Spinal cord (tissue), 10 donors: ENCODE measurements around the gene AP2M1. TPM values are rescaled to one million over a fixed set of nuclear protein-coding genes. Genes with fewer than 3 reads are reported as not detected.
A peak's percentile ranks its signal among the peaks of the same experiment; 100 is the strongest.

Experiments
- DNase-seq, 6 donors: peaks; one replicate each; pipeline versions ENCODE4 v3.0.0 to v3.0.0-alpha.2; 2013 to 2015; ENCODE audit warnings: low spot score in 6 of 6, low read depth in 4 of 6
- H3K27ac ChIP-seq: one replicate; pipeline ENCODE4 v1.5.1; 2013; ENCODE audit warnings: low read depth, low read length, control low read depth
- H3K27me3 ChIP-seq: one replicate; pipeline ENCODE4 v1.6.1; 2013; ENCODE audit warnings: low read length; ENCODE audit not compliant: control insufficient read depth, insufficient read depth
- H3K36me3 ChIP-seq: one replicate; pipeline ENCODE4 v1.6.1; 2013; ENCODE audit warnings: low read length; ENCODE audit not compliant: control insufficient read depth, insufficient read depth
- H3K4me1 ChIP-seq: one replicate; pipeline ENCODE4 v1.6.1; 2013; ENCODE audit warnings: low read length; ENCODE audit not compliant: control insufficient read depth, insufficient read depth
- H3K4me3 ChIP-seq: one replicate; pipeline ENCODE4 v1.5.1; 2013; ENCODE audit warnings: low read depth, low read length, control low read depth
- H3K9me3 ChIP-seq: one replicate; pipeline ENCODE4 v1.6.1; 2013; ENCODE audit warnings: low read length; ENCODE audit not compliant: control insufficient read depth, insufficient read depth
- WGBS: methylation state at CpG from one replicate; pipeline ENCODE4 v1.1.5; 2013; ENCODE audit warnings: missing lambda C conversion rate; ENCODE audit not compliant: insufficient coverage; 5-methylcytosine and 5-hydroxymethylcytosine counted together
- polyA plus RNA-seq, 2 donors: library from polyadenylated mRNA; unstranded; fragments of 120-200 nt; gene quantifications; one replicate each; pipeline ENCODE4 v1.2.1, GENCODE V29; 2013; ENCODE audit not compliant: insufficient read length in 2 of 2
- total RNA-seq, 2 donors: library from RNA; depleted of rRNA in 1 of 2; stranded (reverse); fragments of 120-200 nt in 1 of 2; fragments of >200 nt in 1 of 2; gene quantifications; one replicate each; pipeline versions ENCODE4 v1.2.3 to v1.2.4, GENCODE V29; 2013 to 2014
- donor health status: healthy.

Gene AP2M1
- total and polyA plus RNA-seq, 4 donors: 293 to 556 (median 415) TPM

- Histone ChIP-seq H3K36me3 (peaks cover 64% of the 10 kb centered on the region), H3K9me3 (no peaks in the 10 kb centered on the region), H3K4me1 (peaks cover 20% of the 10 kb centered on the region), H3K4me3 (peak within 1 kb of the TSS; percentile 99), H3K27ac (peak within 1 kb of the TSS; percentile 80), H3K27me3 (no peaks in the 10 kb centered on the region)
- DNase-seq: peak in 2 of 6 donors; percentile 9 to 39
- 0% methylated on average over 36 of the region's 45 CpGs for WGBS
Measured at GRCh38 chr3:184186184-184186901, 11.7 kb downstream of the AP2M1 start, which contains the start of gene ABCF3. TSS of gene ABCF3 (plus strand) at chr3:184186199. CDS start at chr3:184186208, 9 bp downstream.

GRCh38 chr3:184186902-184187207 is 12.2 kb downstream of the AP2M1 start:
- peaks cover 20% of the 10 kb centered on the region for H3K4me1 ChIP-seq
- H3K27me3 ChIP-seq: no peaks in the 10 kb centered on the region
- no peak for DNase-seq
- H3K9me3 ChIP-seq: no peaks in the 10 kb centered on the region
- 0% methylated on average over 1 of the region's 3 CpGs for WGBS
- no peak overlapping the region for H3K27ac ChIP-seq
- peak overlapping the region; percentile 99 for H3K4me3 ChIP-seq
- H3K36me3 ChIP-seq: peaks cover 63% of the 10 kb centered on the region

DNA sequence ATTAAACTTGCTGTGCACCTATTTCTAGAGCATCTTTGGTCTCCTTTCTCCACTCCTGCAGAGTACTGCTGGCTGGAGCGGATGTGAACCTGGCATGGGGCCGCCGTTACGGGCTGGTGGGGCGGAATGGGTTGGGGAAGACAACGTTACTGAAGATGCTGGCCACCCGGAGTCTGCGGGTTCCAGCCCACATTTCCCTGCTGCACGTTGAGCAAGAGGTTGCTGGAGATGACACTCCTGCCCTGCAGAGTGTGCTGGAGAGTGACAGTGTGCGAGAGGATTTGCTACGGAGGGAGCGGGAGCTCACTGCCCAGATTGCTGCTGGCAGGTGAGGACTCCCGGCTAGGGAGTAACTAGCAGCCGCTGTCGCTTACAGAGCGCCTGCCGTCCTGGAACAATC is 13.4 kb downstream of the AP2M1 start:
- H3K27me3 ChIP-seq: no peaks in the 10 kb centered on the region
- no peak overlapping the region for H3K4me3 ChIP-seq
- peaks cover 66% of the 10 kb centered on the region for H3K36me3 ChIP-seq
- H3K9me3 ChIP-seq: no peaks in the 10 kb centered on the region
- H3K4me1 ChIP-seq: peaks cover 20% of the 10 kb centered on the region
- WGBS: 89% methylated on average over 17 of the region's 17 CpGs
- H3K27ac ChIP-seq: no peak overlapping the region
- DNase-seq: no peak

GRCh38 chr3:184189421-184189820 is 14.8 kb downstream of the AP2M1 start:
- no peak overlapping the region for H3K27ac ChIP-seq
- no peaks in the 10 kb centered on the region for H3K9me3 ChIP-seq
- no peaks in the 10 kb centered on the region for H3K27me3 ChIP-seq
- H3K36me3 ChIP-seq: peaks cover 66% of the 10 kb centered on the region
- H3K4me1 ChIP-seq: peaks cover 20% of the 10 kb centered on the region
- WGBS: 94% methylated on average over 10 of the region's 13 CpGs
- DNase-seq: no peak
- no peak overlapping the region for H3K4me3 ChIP-seq

- WGBS: 93% methylated on average over 10 of the region's 10 CpGs
- peaks cover 3% of the 10 kb centered on the region for H3K4me1 ChIP-seq
- no peaks in the 10 kb centered on the region for H3K27me3 ChIP-seq
- H3K4me3 ChIP-seq: no peak overlapping the region
- DNase-seq: no peak
- no peaks in the 10 kb centered on the region for H3K9me3 ChIP-seq
- H3K27ac ChIP-seq: no peak overlapping the region
- H3K36me3 ChIP-seq: peaks cover 77% of the 10 kb centered on the region
Measured at GRCh38 chr3:184192889-184193288, 18.2 kb downstream of the AP2M1 start.

DNA sequence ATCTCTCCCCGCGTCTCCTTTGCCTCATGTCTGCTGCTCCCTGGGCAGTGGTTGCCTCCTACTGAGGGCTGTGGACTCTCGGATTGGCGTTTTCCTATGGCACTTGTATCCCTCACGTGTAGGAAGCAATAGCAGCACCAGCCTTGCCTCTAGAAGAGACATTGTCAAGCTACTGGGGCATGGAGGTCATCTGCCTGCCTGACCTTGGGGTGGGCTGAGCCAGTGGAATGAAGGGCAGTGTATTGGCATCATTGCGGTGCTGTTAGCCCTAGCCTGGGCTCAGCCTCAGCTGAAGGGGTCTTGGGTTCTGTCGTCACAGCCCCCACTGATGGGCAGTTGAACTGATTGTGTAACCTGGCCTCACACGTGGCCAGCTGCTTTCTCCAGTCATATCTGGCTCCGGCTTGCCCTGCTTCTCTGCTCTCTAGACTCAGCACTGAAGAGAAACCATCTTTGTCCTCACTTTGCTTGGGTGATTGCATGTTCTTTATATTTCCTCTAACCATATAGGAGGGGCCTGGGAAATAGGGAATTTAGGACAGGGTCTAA is 19.4 kb downstream of the AP2M1 start:
- DNase-seq: no peak
- Histone ChIP-seq H3K27ac (no peak overlapping the region), H3K36me3 (peaks cover 66% of the 10 kb centered on the region), H3K4me1 (no peaks in the 10 kb centered on the region), H3K27me3 (no peaks in the 10 kb centered on the region), H3K4me3 (no peak overlapping the region), H3K9me3 (no peaks in the 10 kb centered on the region)
- WGBS: 90% methylated on average over 8 of the region's 9 CpGs

DNA sequence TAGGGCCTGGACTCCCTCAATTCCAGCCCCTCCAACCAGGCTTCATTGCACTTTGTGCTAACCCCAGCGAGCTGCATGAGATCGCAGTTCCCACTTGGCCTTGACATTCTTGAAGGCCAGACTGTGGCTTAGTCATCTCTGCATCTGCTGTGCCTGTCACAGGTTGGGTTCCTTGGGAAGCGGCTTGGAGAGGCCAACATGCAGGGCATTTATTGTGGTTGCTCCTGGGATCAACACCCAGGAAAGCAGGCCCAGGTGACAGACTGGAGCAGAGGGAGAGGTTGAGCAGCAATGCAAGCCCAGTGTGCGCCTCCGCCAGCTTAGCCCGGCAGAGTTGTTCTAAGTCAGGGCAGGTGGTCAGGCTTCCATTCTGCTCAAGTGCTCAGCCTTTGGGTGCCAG is 21.9 kb downstream of the AP2M1 start:
- no peaks in the 10 kb centered on the region for H3K9me3 ChIP-seq
- H3K27me3 ChIP-seq: no peaks in the 10 kb centered on the region
- no peaks in the 10 kb centered on the region for H3K4me1 ChIP-seq
- no peak overlapping the region for H3K4me3 ChIP-seq
- H3K27ac ChIP-seq: no peak overlapping the region
- H3K36me3 ChIP-seq: peaks cover 50% of the 10 kb centered on the region
- 95% methylated on average over 6 of the region's 6 CpGs for WGBS
- no peak for DNase-seq

DNA sequence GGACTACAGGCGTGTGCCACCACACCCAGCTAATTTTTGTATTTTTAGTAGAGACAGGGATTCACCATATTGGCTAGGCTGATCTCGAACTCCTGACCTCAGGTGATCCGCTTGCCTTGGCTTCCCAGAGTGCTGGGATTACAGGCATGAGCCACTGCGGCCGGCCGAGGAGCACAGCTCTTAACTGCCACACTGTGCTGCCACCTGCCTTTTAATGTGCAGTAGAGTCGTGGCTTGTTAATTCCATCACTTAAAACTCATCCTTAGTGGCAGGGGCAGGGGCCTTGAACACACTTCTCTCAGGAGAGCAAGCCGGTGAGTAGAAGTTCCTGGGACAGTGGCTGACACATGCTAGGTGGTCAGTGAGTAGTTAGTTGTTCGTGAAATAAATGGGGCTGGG is 23.9 kb downstream of the AP2M1 start:
- H3K27me3 ChIP-seq: no peaks in the 10 kb centered on the region
- 85% methylated on average over 6 of the region's 9 CpGs for WGBS
- no peak overlapping the region for H3K4me3 ChIP-seq
- H3K36me3 ChIP-seq: peaks cover 31% of the 10 kb centered on the region
- H3K4me1 ChIP-seq: no peaks in the 10 kb centered on the region
- no peak for DNase-seq
- H3K9me3 ChIP-seq: no peaks in the 10 kb centered on the region
- no peak overlapping the region for H3K27ac ChIP-seq

DNA sequence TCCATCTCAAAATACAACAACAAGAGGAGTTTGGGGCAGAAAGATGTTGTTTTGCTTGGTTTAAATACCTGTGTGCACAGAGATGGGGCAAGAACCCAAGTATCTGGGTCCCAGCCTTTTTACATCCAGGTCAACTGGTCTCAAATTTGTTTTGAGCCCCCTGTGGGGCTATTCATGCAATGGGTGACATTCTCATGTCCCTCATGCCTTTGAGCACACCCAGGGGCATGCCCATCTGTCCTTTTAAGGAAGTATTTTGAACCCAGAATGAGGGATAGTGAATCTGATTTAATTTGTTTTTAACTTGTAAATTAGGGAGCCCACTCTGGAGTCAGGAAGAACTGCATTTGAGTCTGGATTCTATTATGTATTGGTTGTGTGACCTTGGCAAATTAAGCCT is 26.2 kb downstream of the AP2M1 start:
- DNase-seq: no peak
- no peak overlapping the region for H3K27ac ChIP-seq
- H3K27me3 ChIP-seq: no peaks in the 10 kb centered on the region
- H3K36me3 ChIP-seq: peaks cover 10% of the 10 kb centered on the region
- no peak overlapping the region for H3K4me3 ChIP-seq
- no peaks in the 10 kb centered on the region for H3K4me1 ChIP-seq
- H3K9me3 ChIP-seq: no peaks in the 10 kb centered on the region

DNA sequence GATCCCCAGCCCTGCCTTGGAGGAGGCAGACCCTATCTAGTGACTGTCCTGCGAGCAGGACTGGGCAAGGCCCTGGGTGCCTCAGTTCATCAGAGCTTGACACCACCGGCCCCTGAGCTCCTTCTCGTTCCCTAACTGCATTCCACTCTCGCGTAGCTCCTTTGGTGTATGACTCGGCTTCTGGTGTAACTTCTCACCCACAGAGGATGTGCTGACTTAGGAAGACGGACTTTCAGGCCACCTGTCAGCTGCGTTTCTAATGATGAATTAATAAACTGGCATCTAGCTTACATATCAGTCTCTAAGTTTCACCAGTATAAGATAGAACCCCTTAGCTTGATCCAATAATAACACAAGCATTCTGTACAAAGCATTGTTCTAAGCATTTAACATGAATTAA is 28.9 kb downstream of the AP2M1 start:
- Histone ChIP-seq H3K9me3 (no peaks in the 10 kb centered on the region), H3K36me3 (no peaks in the 10 kb centered on the region), H3K27ac (no peak overlapping the region), H3K4me1 (no peaks in the 10 kb centered on the region), H3K4me3 (no peak overlapping the region), H3K27me3 (peaks cover 4% of the 10 kb centered on the region)
- DNase-seq: no peak
- WGBS: 81% methylated on average over 8 of the region's 8 CpGs
